GM18520 (cell line): ENCODE measurements around the gene KIR2DL1.
"Not testable (repeated sequence)": the region's sequence is repeated elsewhere in the genome, so short reads cannot be mapped to it uniquely, and the experiment has no call there.

Experiments
- ATAC-seq: cut with Tn5 transposase; IDR thresholded peaks from one replicate; pipeline ENCODE4 v1.9.1; 2021; ENCODE audit not compliant: unreplicated experiment

KIR2DL1 gene

GRCh38 chr19:54817670-54818536, 48.3 kb downstream of the KIR2DL1 start:
- no peak for ATAC-seq

DNA sequence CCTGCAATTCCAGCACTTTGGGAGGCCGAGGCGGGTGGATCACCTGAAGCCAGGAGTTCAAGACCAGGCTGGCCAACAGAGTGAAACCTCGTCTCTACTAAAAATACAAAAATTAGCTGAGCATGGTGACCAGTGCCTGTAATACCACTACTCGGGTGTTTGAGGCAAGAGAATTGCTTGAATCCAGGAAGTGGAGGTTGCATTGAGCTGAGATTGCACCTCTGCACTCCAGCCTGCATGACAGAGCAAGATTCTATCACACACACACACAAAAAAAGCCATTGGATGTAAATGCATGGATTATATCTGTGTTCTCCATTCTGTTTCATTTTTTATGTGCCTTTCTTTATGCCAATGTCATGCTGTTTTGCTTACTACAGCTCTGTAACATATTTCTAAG, 54.8 kb downstream of the KIR2DL1 start:
- not testable (repeated sequence) for ATAC-seq

GRCh38 chr19:54825326-54825725, 55.7 kb downstream of the KIR2DL1 start:
- not testable (repeated sequence) for ATAC-seq

DNA sequence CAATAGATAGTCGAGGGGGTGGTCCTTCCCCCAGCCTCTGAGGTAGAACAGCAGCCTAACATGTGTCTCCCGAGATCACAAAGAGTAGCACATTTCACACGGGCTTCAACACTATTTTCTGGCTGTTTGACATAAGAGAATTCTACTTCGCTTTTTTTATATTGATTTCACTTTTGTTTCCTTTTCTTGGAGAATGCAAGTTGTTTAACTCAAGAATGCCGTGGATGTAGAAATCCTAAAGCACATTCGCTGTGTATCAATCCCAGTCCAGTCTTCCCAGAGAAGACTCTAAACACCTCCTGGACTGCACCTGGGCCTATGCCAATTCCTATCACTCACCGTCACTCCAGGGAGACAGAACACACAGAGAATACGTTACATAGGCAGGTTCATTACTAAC, 58.5 kb downstream of the KIR2DL1 start:
- ATAC-seq = not testable (repeated sequence)

GRCh38 chr19:54832496-54832895, 62.9 kb downstream of the KIR2DL1 start, which contains the start of gene KIR2DS4:
Gene KIR2DS4, plus strand, starts transcription at chr19:54832676.
- not testable (repeated sequence) for ATAC-seq
